ENCODE data around the gene COL23A1. TPM values are rescaled to one million over a fixed set of nuclear protein-coding genes. Genes with fewer than 3 reads are reported as not detected.

Gene COL23A1
- total RNA-seq, 1 experiment from 2014 or later, result 0.18 TPM

GRCh38 chr5:178248750-178249149, 341.4 kb downstream of the COL23A1 start:
- H3K4me3 Mint-ChIP-seq (ENCODE audit: unreplicated experiment), result no peak overlapping the region
- H3K27me3 Mint-ChIP-seq (ENCODE audit: insufficient read depth, unreplicated experiment), result no peaks in the 10 kb centered on the region
- H3K27ac Mint-ChIP-seq (ENCODE audit: unreplicated experiment), result no peak overlapping the region
- Histone ChIP-seq H3K9me3 (no peaks in the 10 kb centered on the region), H3K36me3 (ENCODE audit: control insufficient read depth, insufficient read depth, low read length) (no peaks in the 10 kb centered on the region), H3K4me3 (ENCODE audit: low read depth, low read length) (no peak overlapping the region), H3K4me1 (no peaks in the 10 kb centered on the region), H3K27me3 (replicated peaks; ENCODE audit: control insufficient read depth, insufficient read depth, low read length) (no peaks in the 10 kb centered on the region; the same call in 1 of the 2 replicates)
- ChIA-PET POLR2A (no interaction called here), CTCF (interaction anchor here (0.7 kb wide), 1 partner anchor 297 kb away, joined by 3 read pairs; no protein-coding TSS in a partner anchor)
- BruUV-seq (replicated peaks), result no TSS peak
- H3K9me3 Mint-ChIP-seq (ENCODE audit: unreplicated experiment), result no peaks in the 10 kb centered on the region
- DNase-seq, result no peak
- TF ChIP-seq, protein P1, sequence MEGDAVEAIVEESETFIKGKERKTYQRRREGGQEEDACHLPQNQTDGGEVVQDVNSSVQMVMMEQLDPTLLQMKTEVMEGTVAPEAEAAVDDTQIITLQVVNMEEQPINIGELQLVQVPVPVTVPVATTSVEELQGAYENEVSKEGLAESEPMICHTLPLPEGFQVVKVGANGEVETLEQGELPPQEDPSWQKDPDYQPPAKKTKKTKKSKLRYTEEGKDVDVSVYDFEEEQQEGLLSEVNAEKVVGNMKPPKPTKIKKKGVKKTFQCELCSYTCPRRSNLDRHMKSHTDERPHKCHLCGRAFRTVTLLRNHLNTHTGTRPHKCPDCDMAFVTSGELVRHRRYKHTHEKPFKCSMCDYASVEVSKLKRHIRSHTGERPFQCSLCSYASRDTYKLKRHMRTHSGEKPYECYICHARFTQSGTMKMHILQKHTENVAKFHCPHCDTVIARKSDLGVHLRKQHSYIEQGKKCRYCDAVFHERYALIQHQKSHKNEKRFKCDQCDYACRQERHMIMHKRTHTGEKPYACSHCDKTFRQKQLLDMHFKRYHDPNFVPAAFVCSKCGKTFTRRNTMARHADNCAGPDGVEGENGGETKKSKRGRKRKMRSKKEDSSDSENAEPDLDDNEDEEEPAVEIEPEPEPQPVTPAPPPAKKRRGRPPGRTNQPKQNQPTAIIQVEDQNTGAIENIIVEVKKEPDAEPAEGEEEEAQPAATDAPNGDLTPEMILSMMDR (IDR thresholded peaks at IDR 0.05; ENCODE audit: insufficient read depth in 1 of 2, low read depth in 1 of 2, low read length in 1 of 2, severe bottlenecking in 1 of 2, unreplicated experiment in 1 of 2), result no peak
- H3K4me1 Mint-ChIP-seq (ENCODE audit: low read depth, unreplicated experiment), result no peaks in the 10 kb centered on the region
- intact Hi-C loops (cut with micrococcal nuclease; ENCODE audit: unreplicated experiment), result no loop called here
- no peaks in the 10 kb centered on the region for H3K36me3 Mint-ChIP-seq (ENCODE audit: insufficient read depth, unreplicated experiment)

DNA sequence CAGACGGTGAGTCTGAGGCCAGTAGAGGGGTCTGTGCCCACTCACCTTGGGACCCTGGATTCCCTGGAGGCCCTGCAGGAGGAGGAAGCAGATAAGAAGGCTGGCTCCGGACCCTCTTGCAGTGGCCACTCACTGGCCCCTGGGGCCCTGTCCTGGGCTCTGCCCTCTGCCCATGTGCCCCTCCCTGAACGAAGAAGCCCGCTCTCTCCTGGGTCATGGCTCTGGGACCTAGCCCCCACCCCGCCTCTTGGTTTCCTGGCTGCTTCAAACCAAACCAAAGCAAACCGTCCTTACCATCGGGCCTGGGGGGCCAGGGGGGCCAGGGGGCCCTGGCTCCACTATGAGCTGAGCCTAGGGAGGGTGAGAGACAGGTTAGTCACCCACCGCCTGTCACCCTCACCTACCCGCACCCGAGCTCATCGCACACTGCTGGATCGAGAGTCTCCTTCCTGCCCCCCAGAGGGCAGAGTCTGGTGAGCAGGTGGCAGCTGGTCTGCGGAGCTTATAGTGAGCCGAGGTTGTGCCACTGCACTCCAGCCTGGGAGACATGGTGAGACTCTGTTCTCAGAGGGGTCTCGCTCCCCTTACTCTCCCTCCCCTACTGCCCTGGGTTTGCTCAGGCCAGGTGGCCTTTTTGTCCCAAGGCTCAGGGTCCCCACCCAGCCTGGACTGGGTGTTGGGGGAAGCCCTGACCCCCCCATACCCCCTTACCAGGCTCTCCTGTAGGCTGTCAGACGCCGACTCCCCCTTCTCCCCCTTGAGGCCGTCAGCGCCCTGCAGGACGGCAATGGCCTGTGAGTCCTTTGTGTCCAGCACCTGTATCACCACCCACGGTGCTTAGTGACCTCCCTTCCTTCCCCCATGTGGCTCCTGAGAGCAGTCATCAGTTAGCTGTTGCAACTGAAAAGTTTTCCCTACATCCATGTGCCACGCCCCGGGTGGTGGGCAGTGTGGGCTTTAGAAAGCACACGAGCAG, 342.4 kb downstream of the COL23A1 start:
- Mint-ChIP-seq H3K27me3 (ENCODE audit: insufficient read depth, unreplicated experiment) (no peaks in the 10 kb centered on the region), H3K4me3 (ENCODE audit: unreplicated experiment) (no peak overlapping the region), H3K9me3 (ENCODE audit: unreplicated experiment) (no peaks in the 10 kb centered on the region), H3K4me1 (ENCODE audit: low read depth, unreplicated experiment) (no peaks in the 10 kb centered on the region), H3K27ac (ENCODE audit: unreplicated experiment) (no peak overlapping the region), H3K36me3 (ENCODE audit: insufficient read depth, unreplicated experiment) (no peaks in the 10 kb centered on the region)
- TF ChIP-seq, protein P1 (IDR thresholded peaks at IDR 0.05; ENCODE audit: insufficient read depth in 1 of 2, low read depth in 1 of 2, low read length in 1 of 2, severe bottlenecking in 1 of 2, unreplicated experiment in 1 of 2), result no peak
- DNase-seq, result no peak
- Histone ChIP-seq H3K36me3 (ENCODE audit: control insufficient read depth, insufficient read depth, low read length) (no peaks in the 10 kb centered on the region), H3K4me3 (ENCODE audit: low read depth, low read length) (no peak overlapping the region), H3K9me3 (no peaks in the 10 kb centered on the region), H3K4me1 (no peaks in the 10 kb centered on the region), H3K27me3 (replicated peaks; ENCODE audit: control insufficient read depth, insufficient read depth, low read length) (no peaks in the 10 kb centered on the region; the same call in 1 of the 2 replicates)
- intact Hi-C loops (cut with micrococcal nuclease; ENCODE audit: unreplicated experiment), result no loop called here
- no TSS peak for BruUV-seq (replicated peaks)
- ChIA-PET CTCF (interaction anchor here (0.7 kb wide), 1 partner anchor 298 kb away, joined by 3 read pairs; no protein-coding TSS in a partner anchor), POLR2A (no interaction called here)

DNA sequence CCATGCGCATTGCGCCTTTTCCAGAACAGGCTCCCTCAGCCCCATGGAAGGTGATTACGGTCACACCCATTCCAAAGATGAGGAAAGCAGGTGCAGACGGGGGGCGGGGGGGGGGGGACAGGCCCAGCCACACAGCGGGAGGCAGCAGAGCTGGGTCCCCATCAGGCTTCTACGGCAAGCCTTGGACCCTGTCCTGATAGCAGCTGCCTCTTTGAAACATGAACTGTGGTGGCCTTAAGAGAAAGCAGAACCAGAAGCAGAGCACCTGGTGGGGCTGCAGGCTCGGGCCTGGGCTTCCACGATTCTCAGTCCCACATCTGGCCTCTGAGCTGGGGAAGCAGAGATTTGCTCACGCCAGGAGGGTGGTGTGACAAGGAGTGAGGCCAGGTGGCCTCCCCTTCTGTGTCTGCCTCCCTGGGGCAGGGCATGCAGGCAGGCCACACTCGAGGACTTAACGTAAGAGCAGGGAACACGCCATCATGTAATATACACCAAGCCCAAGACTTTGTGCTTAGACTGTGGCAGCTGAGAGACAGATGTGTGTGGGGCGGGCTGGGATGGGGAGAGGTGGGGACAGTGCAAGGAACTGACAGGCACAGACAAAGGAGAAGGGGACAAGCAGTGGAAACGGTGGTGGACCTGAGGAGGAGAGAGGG, 343.4 kb downstream of the COL23A1 start:
- intact Hi-C loops (cut with micrococcal nuclease; ENCODE audit: unreplicated experiment), result no loop called here
- Mint-ChIP-seq H3K27me3 (ENCODE audit: insufficient read depth, unreplicated experiment) (no peaks in the 10 kb centered on the region), H3K4me3 (ENCODE audit: unreplicated experiment) (no peak overlapping the region), H3K36me3 (ENCODE audit: insufficient read depth, unreplicated experiment) (no peaks in the 10 kb centered on the region), H3K4me1 (ENCODE audit: low read depth, unreplicated experiment) (no peaks in the 10 kb centered on the region), H3K27ac (ENCODE audit: unreplicated experiment) (no peak overlapping the region), H3K9me3 (ENCODE audit: unreplicated experiment) (no peaks in the 10 kb centered on the region)
- Histone ChIP-seq H3K9me3 (no peaks in the 10 kb centered on the region), H3K36me3 (ENCODE audit: control insufficient read depth, insufficient read depth, low read length) (no peaks in the 10 kb centered on the region), H3K27me3 (replicated peaks; ENCODE audit: control insufficient read depth, insufficient read depth, low read length) (no peaks in the 10 kb centered on the region; the same call in 1 of the 2 replicates), H3K4me1 (no peaks in the 10 kb centered on the region), H3K4me3 (ENCODE audit: low read depth, low read length) (no peak overlapping the region)
- no peak for DNase-seq
- BruUV-seq (replicated peaks), result no TSS peak
- TF ChIP-seq, protein P1 (IDR thresholded peaks at IDR 0.05; ENCODE audit: insufficient read depth in 1 of 2, low read depth in 1 of 2, low read length in 1 of 2, severe bottlenecking in 1 of 2, unreplicated experiment in 1 of 2), result no peak
- ChIA-PET CTCF (interaction anchor here (0.6 kb wide), 1 partner anchor 187 kb away, joined by 3 read pairs; no protein-coding TSS in a partner anchor), POLR2A (no interaction called here)

Measured in Caco-2 (cell line).